Astrocyte (in vitro differentiated cells and primary cell): ENCODE data around the gene FCN1. TPM values are rescaled to one million over a fixed set of nuclear protein-coding genes. Genes with fewer than 3 reads are reported as not detected.

Experiments
- DNase-seq: peaks from one replicate; pipeline ENCODE4 v3.0.0-alpha.2; 2010; ENCODE audit warnings: low read depth
- FAIRE-seq: peaks from 2 replicates; lab custom pipeline; 2011; peaks lifted over from hg19 to GRCh38; lab: Jason Lieb, UNC
- H2AFZ ChIP-seq: 2 replicates; pipeline ENCODE4 v1.6.0; 2012; ENCODE audit warnings: low read depth, low read length, inconsistent platforms
- H3K27ac ChIP-seq: 2 replicates; pipeline ENCODE4 v1.5.1; 2011; ENCODE audit warnings: low read depth, low read length, inconsistent platforms
- H3K27me3 ChIP-seq: 2 replicates; pipeline ENCODE4 v1.6.0; 2011; ENCODE audit warnings: low read length, inconsistent platforms; ENCODE audit not compliant: insufficient read depth
- H3K36me3 ChIP-seq: 2 replicates; pipeline ENCODE4 v1.5.1; 2011; ENCODE audit warnings: low read length, inconsistent platforms; ENCODE audit not compliant: insufficient read depth
- H3K4me1 ChIP-seq: 2 replicates; pipeline ENCODE4 v1.5.1; 2011; ENCODE audit warnings: low read length, inconsistent platforms; ENCODE audit not compliant: insufficient read depth
- H3K4me2 ChIP-seq: 2 replicates; pipeline ENCODE4 v1.6.0; 2012; ENCODE audit warnings: low read length, inconsistent platforms
- H3K4me3 ChIP-seq: 2 replicates; pipeline ENCODE4 v1.5.1; 2011; ENCODE audit warnings: low read depth, mild to moderate bottlenecking, low read length, inconsistent platforms; ENCODE audit not compliant: insufficient read depth
- H3K79me2 ChIP-seq: 2 replicates; pipeline ENCODE4 v1.6.0; 2012; ENCODE audit warnings: mild to moderate bottlenecking, low read length, inconsistent platforms; ENCODE audit not compliant: insufficient read depth
- H3K9ac ChIP-seq: 2 replicates; pipeline ENCODE4 v1.6.0; 2012; ENCODE audit warnings: mild to moderate bottlenecking, low read length, inconsistent platforms
- H3K9me3 ChIP-seq: 2 replicates; pipeline ENCODE4 v1.5.1; 2012; ENCODE audit warnings: low read depth, mild to moderate bottlenecking, low read length, inconsistent platforms; ENCODE audit not compliant: insufficient read depth
- H4K20me1 ChIP-seq: 2 replicates; pipeline ENCODE4 v1.6.0; 2012; ENCODE audit warnings: low read length, inconsistent platforms; ENCODE audit not compliant: insufficient read depth
- H3K27ac Mint-ChIP-seq: one replicate; pipeline ENCODE4 v1.8.0; 2021; ENCODE audit warnings: mild to moderate bottlenecking, mixed read lengths; ENCODE audit not compliant: unreplicated experiment
- H3K27me3 Mint-ChIP-seq: one replicate; pipeline ENCODE4 v1.8.0; 2021; ENCODE audit warnings: low read depth, mixed read lengths; ENCODE audit not compliant: unreplicated experiment
- H3K36me3 Mint-ChIP-seq: one replicate; pipeline ENCODE4 v1.8.0; 2021; ENCODE audit warnings: low read depth, mixed read lengths; ENCODE audit not compliant: unreplicated experiment
- H3K4me1 Mint-ChIP-seq: one replicate; pipeline ENCODE4 v1.8.0; 2021; ENCODE audit warnings: low read depth, mixed read lengths; ENCODE audit not compliant: unreplicated experiment
- H3K4me3 Mint-ChIP-seq: one replicate; pipeline ENCODE4 v1.8.0; 2021; ENCODE audit warnings: mild to moderate bottlenecking, moderate library complexity, mixed read lengths; ENCODE audit not compliant: unreplicated experiment
- H3K9me3 Mint-ChIP-seq: one replicate; pipeline ENCODE4 v1.8.0; 2021; ENCODE audit warnings: mild to moderate bottlenecking, mixed read lengths; ENCODE audit not compliant: unreplicated experiment
- EZH2 ChIP-seq: IDR thresholded peaks from 2 replicates; pipeline ENCODE4 v1.6.1; 2012; ENCODE audit warnings: mild to moderate bottlenecking, low read length, inconsistent platforms; ENCODE audit not compliant: insufficient read depth
- total RNA-seq: library from RNA; stranded (reverse); gene quantifications from 2 replicates; pipeline ENCODE4 v1.2.1, GENCODE V29; 2021
- TF ChIP-seq, protein P1 (sequence below): IDR thresholded peaks from 2 replicates; pipeline ENCODE4 v1.5.1; 2011; ENCODE audit warnings: low read depth, mild to moderate bottlenecking, inconsistent platforms, low read length, moderate library complexity; ENCODE audit not compliant: insufficient read depth

The FCN1 gene
- total RNA-seq, 1 donor from 2014 or later, result not detected

DNA sequence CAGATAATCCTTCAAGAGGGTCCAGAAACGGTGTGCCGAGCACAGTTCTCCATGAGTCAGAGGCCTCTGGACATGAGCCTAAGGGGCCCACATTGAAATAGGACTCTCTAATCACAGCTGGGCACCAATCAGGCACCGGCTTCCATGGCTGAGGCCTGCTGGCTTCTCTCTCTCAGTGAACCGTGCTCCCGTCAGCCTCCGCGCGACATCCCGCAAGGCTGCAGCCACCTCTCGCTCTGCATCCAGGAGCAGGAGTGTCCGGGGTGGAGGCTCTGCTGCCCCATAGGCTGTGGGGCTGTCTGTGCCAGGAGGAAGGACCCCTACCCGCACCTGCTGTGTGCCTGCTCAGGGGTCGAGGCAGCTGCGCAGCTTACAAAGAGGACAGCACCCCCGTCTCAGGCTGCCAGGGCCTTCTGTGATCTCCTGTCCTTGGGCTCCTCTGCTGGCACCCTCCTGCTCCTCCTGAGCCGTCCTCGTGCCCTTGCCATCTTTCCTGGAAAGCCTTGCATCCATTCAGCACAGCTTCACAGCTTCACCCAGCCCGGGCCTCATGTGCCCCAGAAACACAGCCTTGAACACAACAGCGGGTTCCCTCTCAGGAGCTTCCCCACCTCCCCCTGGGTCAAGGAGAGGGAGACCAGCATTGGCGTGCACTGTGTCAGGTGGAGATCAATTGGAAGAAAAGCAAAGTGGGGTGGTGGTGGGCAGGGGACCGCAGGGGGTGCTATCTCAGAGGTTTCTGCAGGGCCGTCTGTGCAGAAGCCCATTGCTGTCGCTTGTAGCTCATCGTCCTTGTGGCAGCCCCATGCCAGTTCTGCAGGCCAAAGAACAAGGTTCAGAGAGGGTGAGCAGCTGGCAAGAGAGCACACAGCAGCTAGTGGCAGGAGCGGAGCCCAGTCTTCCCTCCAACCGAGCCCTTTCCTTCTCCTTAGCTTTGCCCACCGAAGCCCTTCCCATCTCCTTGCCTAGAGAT, 22.8 kb upstream of the FCN1 start:
- no peak for TF ChIP-seq EZH2
- TF ChIP-seq, protein P1, sequence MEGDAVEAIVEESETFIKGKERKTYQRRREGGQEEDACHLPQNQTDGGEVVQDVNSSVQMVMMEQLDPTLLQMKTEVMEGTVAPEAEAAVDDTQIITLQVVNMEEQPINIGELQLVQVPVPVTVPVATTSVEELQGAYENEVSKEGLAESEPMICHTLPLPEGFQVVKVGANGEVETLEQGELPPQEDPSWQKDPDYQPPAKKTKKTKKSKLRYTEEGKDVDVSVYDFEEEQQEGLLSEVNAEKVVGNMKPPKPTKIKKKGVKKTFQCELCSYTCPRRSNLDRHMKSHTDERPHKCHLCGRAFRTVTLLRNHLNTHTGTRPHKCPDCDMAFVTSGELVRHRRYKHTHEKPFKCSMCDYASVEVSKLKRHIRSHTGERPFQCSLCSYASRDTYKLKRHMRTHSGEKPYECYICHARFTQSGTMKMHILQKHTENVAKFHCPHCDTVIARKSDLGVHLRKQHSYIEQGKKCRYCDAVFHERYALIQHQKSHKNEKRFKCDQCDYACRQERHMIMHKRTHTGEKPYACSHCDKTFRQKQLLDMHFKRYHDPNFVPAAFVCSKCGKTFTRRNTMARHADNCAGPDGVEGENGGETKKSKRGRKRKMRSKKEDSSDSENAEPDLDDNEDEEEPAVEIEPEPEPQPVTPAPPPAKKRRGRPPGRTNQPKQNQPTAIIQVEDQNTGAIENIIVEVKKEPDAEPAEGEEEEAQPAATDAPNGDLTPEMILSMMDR, result no peak
- no peak for FAIRE-seq
- H3K4me1 ChIP-seq, result no peaks in the 10 kb centered on the region
- no peaks in the 10 kb centered on the region for H3K36me3 Mint-ChIP-seq
- no peak overlapping the region for H3K4me3 ChIP-seq
- H3K9ac ChIP-seq, result no peak overlapping the region
- H3K4me3 Mint-ChIP-seq, result no peak overlapping the region
- H3K79me2 ChIP-seq, result no peaks in the 10 kb centered on the region
- no peaks in the 10 kb centered on the region for H3K36me3 ChIP-seq
- no peaks in the 10 kb centered on the region for H3K9me3 ChIP-seq
- H3K9me3 Mint-ChIP-seq, result peaks cover 1% of the 10 kb centered on the region
- H3K4me2 ChIP-seq, result no peak overlapping the region
- H3K4me1 Mint-ChIP-seq, result no peaks in the 10 kb centered on the region
- no peak overlapping the region for H2AFZ ChIP-seq
- peaks cover 56% of the 10 kb centered on the region for H3K27me3 Mint-ChIP-seq
- H3K27me3 ChIP-seq, result peaks cover 19% of the 10 kb centered on the region
- H3K27ac Mint-ChIP-seq, result no peak overlapping the region
- no peak overlapping the region for H3K27ac ChIP-seq
- DNase-seq, result no peak
- no peaks in the 10 kb centered on the region for H4K20me1 ChIP-seq

DNA sequence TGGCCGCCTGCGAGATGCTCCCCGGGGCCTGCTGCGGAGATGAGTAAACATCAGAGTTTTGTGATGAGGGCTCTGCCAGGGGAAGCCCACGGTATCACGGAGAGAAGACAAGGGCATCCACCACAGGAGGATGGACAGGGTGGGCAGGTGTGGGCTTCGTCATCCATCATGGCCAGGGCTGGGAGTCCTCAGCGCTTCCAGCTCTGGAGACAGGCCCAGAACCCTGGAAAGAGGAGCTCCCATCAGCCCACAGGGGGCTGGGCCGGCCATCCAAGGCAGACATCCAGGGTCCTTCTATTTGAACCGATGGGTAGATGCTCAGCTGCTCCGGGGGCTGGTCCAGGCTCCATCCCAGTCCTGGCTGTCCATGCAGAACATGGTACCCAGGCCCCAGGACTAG, 22.1 kb upstream of the FCN1 start:
- peaks cover 24% of the 10 kb centered on the region for H3K27me3 ChIP-seq
- H3K4me1 ChIP-seq, result no peaks in the 10 kb centered on the region
- peaks cover 59% of the 10 kb centered on the region for H3K27me3 Mint-ChIP-seq

More for the DNA sequence above, 22.1 kb upstream of the FCN1 start:
- H3K36me3 ChIP-seq, result no peaks in the 10 kb centered on the region
- Mint-ChIP-seq H3K9me3 (peaks cover 1% of the 10 kb centered on the region), H3K27ac (no peak overlapping the region), H3K4me3 (no peak overlapping the region), H3K36me3 (no peaks in the 10 kb centered on the region), H3K4me1 (no peaks in the 10 kb centered on the region)
- H3K79me2 ChIP-seq, result no peaks in the 10 kb centered on the region
- FAIRE-seq (no peak), DNase-seq (no peak)
- no peak overlapping the region for H3K9ac ChIP-seq
- TF ChIP-seq, protein P1, result no peak
- no peak for TF ChIP-seq EZH2
- no peak overlapping the region for H2AFZ ChIP-seq
- H3K4me3 ChIP-seq, result no peak overlapping the region
- H3K27ac ChIP-seq, result no peak overlapping the region
- no peak overlapping the region for H3K4me2 ChIP-seq
- H4K20me1 ChIP-seq, result no peaks in the 10 kb centered on the region
- H3K9me3 ChIP-seq, result no peaks in the 10 kb centered on the region
